ENCODE data around the gene ITSN1.

GRCh38 chr21:33645730-33646129 lies 3.4 kb downstream of the ITSN1 start:
- TF ChIP-seq, protein P1, sequence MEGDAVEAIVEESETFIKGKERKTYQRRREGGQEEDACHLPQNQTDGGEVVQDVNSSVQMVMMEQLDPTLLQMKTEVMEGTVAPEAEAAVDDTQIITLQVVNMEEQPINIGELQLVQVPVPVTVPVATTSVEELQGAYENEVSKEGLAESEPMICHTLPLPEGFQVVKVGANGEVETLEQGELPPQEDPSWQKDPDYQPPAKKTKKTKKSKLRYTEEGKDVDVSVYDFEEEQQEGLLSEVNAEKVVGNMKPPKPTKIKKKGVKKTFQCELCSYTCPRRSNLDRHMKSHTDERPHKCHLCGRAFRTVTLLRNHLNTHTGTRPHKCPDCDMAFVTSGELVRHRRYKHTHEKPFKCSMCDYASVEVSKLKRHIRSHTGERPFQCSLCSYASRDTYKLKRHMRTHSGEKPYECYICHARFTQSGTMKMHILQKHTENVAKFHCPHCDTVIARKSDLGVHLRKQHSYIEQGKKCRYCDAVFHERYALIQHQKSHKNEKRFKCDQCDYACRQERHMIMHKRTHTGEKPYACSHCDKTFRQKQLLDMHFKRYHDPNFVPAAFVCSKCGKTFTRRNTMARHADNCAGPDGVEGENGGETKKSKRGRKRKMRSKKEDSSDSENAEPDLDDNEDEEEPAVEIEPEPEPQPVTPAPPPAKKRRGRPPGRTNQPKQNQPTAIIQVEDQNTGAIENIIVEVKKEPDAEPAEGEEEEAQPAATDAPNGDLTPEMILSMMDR (IDR thresholded peaks at IDR 0.05): no peak
- no peak for TF ChIP-seq EP300 (IDR thresholded peaks at IDR 0.05)
